H1 (cell line): ENCODE data around the gene KLF7. TPM values are rescaled to one million over a fixed set of nuclear protein-coding genes. Genes with fewer than 3 reads are reported as not detected.

ENCODE experiments used
- CTCF ChIA-PET: fragments of 300-600 bp; sonication (Branson Sonifier 250); formaldehyde crosslinking; loops from one replicate; lab custom pipeline; 2021; ENCODE audit not compliant: partially characterized antibody; lab: Charles Lee
- POLR2A ChIA-PET: fragments of 300-600 bp; sonication (Branson Sonifier 250); formaldehyde crosslinking; loops from one replicate; lab custom pipeline; 2021; ENCODE audit warnings: inconsistent platforms; ENCODE audit not compliant: partially characterized antibody; lab: Charles Lee
- DNase-seq, 2 experiments: peaks; one replicate each; pipeline versions ENCODE4 v3.0.0 to v3.0.0-alpha.2; 2010 to 2022; ENCODE audit warnings: low spot score in 2 of 2, low read depth in 1 of 2, mixed read lengths in 1 of 2
- FAIRE-seq: peaks from 2 replicates; lab custom pipeline; 2011; peaks lifted over from hg19 to GRCh38; lab: Jason Lieb, UNC
- H2AFZ ChIP-seq: 2 replicates; pipeline ENCODE4 v1.8.1; 2012; ENCODE audit warnings: low read length, inconsistent platforms
- H2AK5ac ChIP-seq: 2 replicates; pipeline ENCODE4 v1.6.1; 2013; ENCODE audit warnings: low read depth, low read length
- H2BK120ac ChIP-seq: replicated peaks from 2 replicates; pipeline ENCODE3; 2013; ENCODE audit warnings: low read depth, low read length, inconsistent platforms
- H2BK12ac ChIP-seq: 2 replicates; pipeline ENCODE4 v1.6.1; 2013; ENCODE audit warnings: low read depth, low read length
- H2BK15ac ChIP-seq: 2 replicates; pipeline ENCODE4 v1.6.1; 2013; ENCODE audit warnings: low read length
- H2BK20ac ChIP-seq: 2 replicates; pipeline ENCODE4 v1.6.1; 2013; ENCODE audit warnings: low read length
- H2BK5ac ChIP-seq: 2 replicates; pipeline ENCODE4 v1.6.1; 2013; ENCODE audit warnings: low read depth, low read length
- H3K14ac ChIP-seq: 2 replicates; pipeline ENCODE4 v1.6.1; 2013; ENCODE audit warnings: inconsistent platforms; ENCODE audit not compliant: insufficient read length
- H3K18ac ChIP-seq: 2 replicates; pipeline ENCODE4 v1.6.1; 2013; ENCODE audit warnings: low read length; ENCODE audit errors: extremely low read depth
- H3K23ac ChIP-seq: 2 replicates; pipeline ENCODE4 v1.6.1; 2013; ENCODE audit warnings: inconsistent platforms; ENCODE audit not compliant: insufficient read length
- H3K23me2 ChIP-seq: 2 replicates; pipeline ENCODE4 v1.6.1; 2013; ENCODE audit warnings: low read depth, low read length
- H3K27ac ChIP-seq: 2 replicates; pipeline ENCODE4 v1.6.1; 2011; ENCODE audit warnings: low read depth, low read length, inconsistent platforms
- H3K27me3 ChIP-seq, 4 experiments: replicated peaks in 1 of 4; 1 replicate in 1 of 4; 2 replicates in 3 of 4; pipeline versions ENCODE4 v1.6.1 to v1.8.1; 2011 to 2013; ENCODE audit warnings: low read length in 3 of 4, mild to moderate bottlenecking in 3 of 4, inconsistent platforms in 2 of 4, mixed read lengths in 2 of 4, moderate library complexity in 1 of 4; ENCODE audit not compliant: control insufficient read depth in 3 of 4, insufficient read depth in 3 of 4; ENCODE audit errors: extremely low read depth in 1 of 4
- H3K36me3 ChIP-seq, 4 experiments: 2 replicates each; pipeline versions ENCODE4 v1.6.1 to v1.8.1; 2011 to 2013; ENCODE audit warnings: mild to moderate bottlenecking in 4 of 4, low read length in 3 of 4, moderate library complexity in 2 of 4, control low read depth in 1 of 4, inconsistent platforms in 1 of 4; ENCODE audit not compliant: insufficient read depth in 4 of 4, control insufficient read depth in 2 of 4
- H3K4ac ChIP-seq: replicated peaks from 2 replicates; pipeline ENCODE3; 2013; ENCODE audit warnings: low read length, low read depth, mixed read lengths, inconsistent platforms; ENCODE audit not compliant: insufficient read length
- H3K4me1 ChIP-seq, 4 experiments: replicated peaks in 1 of 4; 1 replicate in 1 of 4; 2 replicates in 3 of 4; pipeline versions ENCODE4 v1.6.1 to v1.8.1; 2011 to 2013; ENCODE audit warnings: low read length in 3 of 4, inconsistent platforms in 2 of 4, mixed read lengths in 1 of 4; ENCODE audit not compliant: insufficient read depth in 4 of 4, control insufficient read depth in 3 of 4
- H3K4me2 ChIP-seq, 2 experiments: 2 replicates each; pipeline versions ENCODE4 v1.6.1 to v1.8.1; 2011 to 2013; ENCODE audit warnings: low read depth in 2 of 2, low read length in 2 of 2, control low read depth in 1 of 2, inconsistent platforms in 1 of 2, mild to moderate bottlenecking in 1 of 2; ENCODE audit not compliant: insufficient read depth in 1 of 2
- H3K4me3 ChIP-seq, 4 experiments: fragments of 200-600, 300-600 bp in 1 of 4; sonication (generic), shearing (Covaris generic), sonication (Bioruptor Twin) in 1 of 4; 2 replicates each; pipeline versions ENCODE4 v1.5.1 to v1.8.1; 2011 to 2016; ENCODE audit warnings: low read length in 4 of 4, low read depth in 3 of 4, control low read depth in 2 of 4, inconsistent platforms in 2 of 4, mild to moderate bottlenecking in 2 of 4, mixed read lengths in 1 of 4, moderate library complexity in 1 of 4; ENCODE audit not compliant: insufficient read depth in 2 of 4; ENCODE audit errors: extremely low read depth in 1 of 4
- H3K56ac ChIP-seq: replicated peaks from 2 replicates; pipeline ENCODE3; 2013; ENCODE audit warnings: low read depth, mild to moderate bottlenecking, mixed read lengths, low read length, inconsistent platforms; ENCODE audit not compliant: insufficient read length
- H3K79me1 ChIP-seq: 2 replicates; pipeline ENCODE4 v1.6.1; 2013; ENCODE audit warnings: low read depth, low read length, control low read depth
- H3K79me2 ChIP-seq, 2 experiments: 2 replicates each; pipeline versions ENCODE4 v1.6.1 to v1.8.1; 2012 to 2013; ENCODE audit warnings: low read length in 2 of 2, mild to moderate bottlenecking in 2 of 2, inconsistent platforms in 1 of 2; ENCODE audit not compliant: insufficient read depth in 2 of 2, control insufficient read depth in 1 of 2
- H3K9ac ChIP-seq, 4 experiments: replicated peaks in 1 of 4; 1 replicate in 1 of 4; 2 replicates in 3 of 4; pipeline versions ENCODE4 v1.6.1 to v1.8.1; 2011 to 2013; ENCODE audit warnings: low read depth in 3 of 4, low read length in 3 of 4, control low read depth in 2 of 4, mild to moderate bottlenecking in 2 of 4, moderate library complexity in 2 of 4, inconsistent platforms in 1 of 4; ENCODE audit errors: extremely low read depth in 1 of 4
- H3K9me3 ChIP-seq, 2 experiments: 2 replicates each; pipeline versions ENCODE4 v1.6.1 to v1.8.1; 2012 to 2013; ENCODE audit warnings: mild to moderate bottlenecking in 2 of 2, moderate library complexity in 2 of 2, control low read depth in 1 of 2, inconsistent platforms in 1 of 2, low read depth in 1 of 2, low read length in 1 of 2, mixed read lengths in 1 of 2; ENCODE audit not compliant: insufficient read depth in 2 of 2
- H4K20me1 ChIP-seq, 2 experiments: replicated peaks in 1 of 2; 2 replicates each; pipeline versions ENCODE3 to v1.8.1; 2011 to 2013; ENCODE audit warnings: inconsistent platforms in 2 of 2, low read length in 2 of 2, mild to moderate bottlenecking in 1 of 2; ENCODE audit not compliant: insufficient read depth in 2 of 2, control insufficient read depth in 1 of 2
- H4K5ac ChIP-seq: 2 replicates; pipeline ENCODE4 v1.6.1; 2013; ENCODE audit warnings: low read length, low read depth, mixed read lengths, inconsistent platforms; ENCODE audit not compliant: insufficient read length
- H4K8ac ChIP-seq: 2 replicates; pipeline ENCODE4 v1.8.0; 2013; ENCODE audit warnings: mild to moderate bottlenecking, moderate library complexity, low read length, inconsistent platforms; ENCODE audit not compliant: insufficient read depth; ENCODE audit errors: extremely low read depth
- H4K91ac ChIP-seq: replicated peaks from 2 replicates; pipeline ENCODE3; 2013; ENCODE audit warnings: low read length, mixed read lengths, inconsistent platforms; ENCODE audit not compliant: insufficient read length
- CREB1 ChIP-seq: IDR thresholded peaks from 2 replicates; pipeline ENCODE4 v1.6.1; 2012; ENCODE audit warnings: inconsistent platforms
- EP300 ChIP-seq, 2 experiments: IDR thresholded peaks; 1 replicate in 1 of 2; 2 replicates in 1 of 2; pipeline ENCODE4 v1.6.1; 2011 to 2012; ENCODE audit warnings: low read depth in 2 of 2, low read length in 2 of 2, mild to moderate bottlenecking in 2 of 2, borderline replicate concordance in 1 of 2, inconsistent platforms in 1 of 2, moderate library complexity in 1 of 2
- KDM4A ChIP-seq: IDR thresholded peaks from one replicate; pipeline ENCODE4 v1.7.1; 2012; ENCODE audit warnings: low read depth, mild to moderate bottlenecking, moderate library complexity, low read length, inconsistent platforms; ENCODE audit not compliant: severe bottlenecking
- RNF2 ChIP-seq: fragments of 200-900, 300-1000 bp; sonication (generic); IDR thresholded peaks from 2 replicates; pipeline ENCODE4 v1.7.1; 2016; ENCODE audit warnings: borderline replicate concordance, low read depth, mild to moderate bottlenecking, antibody characterized with exemption, low read length; ENCODE audit not compliant: poor library complexity, severe bottlenecking; ENCODE audit errors: missing control alignments
- WGBS, 2 experiments: shearing (Covaris generic) in 1 of 2; methylation state at CpG; one replicate each; pipeline versions ENCODE4 v1.1.6 to v1.1.7; 2013 to 2015; ENCODE audit warnings: low lambda C conversion rate in 2 of 2, mixed read lengths in 2 of 2, inconsistent platforms in 1 of 2, low coverage in 1 of 2, missing lambda C conversion rate in 1 of 2; ENCODE audit not compliant: insufficient replicate concordance in 2 of 2, insufficient coverage in 1 of 2, insufficient read length in 1 of 2; ENCODE audit errors: extremely low coverage in 1 of 2, missing lambda C conversion rate in 1 of 2; 5-methylcytosine and 5-hydroxymethylcytosine counted together
- polyA plus RNA-seq, 7 experiments: library from polyadenylated mRNA; depleted of rRNA in 3 of 7; stranded (reverse) in 5 of 7; unstranded in 2 of 7; fragments of >200 nt in 5 of 7; fragments of 200-250 nt in 2 of 7; gene quantifications; 1 replicate in 5 of 7; 2 replicates in 1 of 7; 4 replicates in 1 of 7; pipeline versions ENCODE4 v1.2.1 to v1.2.3, GENCODE V29; 2011 to 2013; ENCODE audit warnings: missing spikeins in 2 of 7, mixed read lengths in 2 of 7
- total RNA-seq: library from RNA; stranded (reverse); fragmentation: NEBNext Ultra II Directional; extraction: Animal tissue kit (Norgen Biotek cat#: 25700); gene quantifications from 2 replicates; pipeline ENCODE4 v1.2.1, GENCODE V29; 2021

KLF7 gene
- total and polyA plus RNA-seq, 2 of the 8 experiments (the other 6 are each of a cell fraction or from before 2014, with no cell fraction given), result 9.6 to 23.3 TPM

- Histone ChIP-seq H3K27me3 (no peaks in the 10 kb centered on the region; a peak in 2 of 7 replicates), H2AK5ac (peak overlapping the region; percentile 46; the same call in 1 of the 2 replicates), H3K23ac (no peak overlapping the region), H3K79me2 (peaks cover 11 to 26% of the 10 kb centered on the region in 2 experiments; a peak in 3 of 4 replicates), H4K8ac (peak overlapping the region; percentile 97; the same call in 1 of the 2 replicates), H3K4me3 (peak overlapping the region; percentile 54 to 97 (median 76)), H3K4me1 (peaks cover 0 to 17% (median 16%) of the 10 kb centered on the region in 4 experiments; a peak in 4 of 7 replicates), H3K4ac (peak overlapping the region; percentile 84), H3K4me2 (peak overlapping the region; percentile 84 to 100), H2BK20ac (0 out of 2 replicates have a peak overlapping the region, but pooled peaks have one; percentile 77), H4K5ac (peak overlapping the region; percentile 94), H3K36me3 (no peaks in the 10 kb centered on the region), H3K56ac (peak overlapping the region; percentile 65), H3K9me3 (no peaks in the 10 kb centered on the region), H3K9ac (peak overlapping the region; percentile 38 to 97 (median 82)), H3K79me1 (peaks cover 4% of the 10 kb centered on the region; the same call in 1 of the 2 replicates), H2BK5ac (peak overlapping the region; percentile 87), H3K23me2 (peaks cover 25% of the 10 kb centered on the region), H4K20me1 (no peaks in the 10 kb centered on the region), H3K27ac (peak overlapping the region; percentile 85), H3K14ac (no peak overlapping the region), H2AFZ (0 out of 2 replicates have a peak overlapping the region, but pooled peaks have one; percentile 1), H2BK12ac (peak overlapping the region; percentile 93), H4K91ac (peak overlapping the region; percentile 86), H2BK15ac (peak overlapping the region; percentile 73; the same call in 1 of the 2 replicates), H3K18ac (peak overlapping the region; percentile 53), H2BK120ac (peak overlapping the region; percentile 56)
- DNase-seq (no peak), FAIRE-seq (peak; percentile 32)
- TF ChIP-seq CREB1 (no peak), KDM4A (peak; percentile 5), EP300 (IDR thresholded peaks at IDR 0.05; ENCODE audit: borderline replicate concordance in 1 of 2, low read depth in 2 of 2, low read length in 2 of 2) (no peak), RNF2 (no peak)
- ChIA-PET POLR2A (interaction anchor here (0.9 to 5.5 kb wide), 19 partner anchors 9 to 477 kb away, joined by 3 to 103 read pairs (median 5); no protein-coding TSS in a partner anchor), CTCF (interaction anchor here (0.8 to 2.5 kb wide), 8 partner anchors 8 to 385 kb away, joined by 3 to 9 read pairs (median 4); no protein-coding TSS in a partner anchor)
- 33% methylated on average over 18 of the region's 18 CpGs; no CpG with 5 or more reads in 1 of the 2 experiments for WGBS, 2 experiments
Measured at GRCh38 chr2:207167099-207167923, 1.6 kb upstream of the KLF7 start.
